SK-N-MC (cell line): ENCODE measurements around the gene CHIC2.

Experiments
- EZH2 ChIP-seq: fragments of 200-600 bp; sonication (generic); IDR thresholded peaks from one replicate; pipeline ENCODE4 v1.6.1; 2017; ENCODE audit warnings: antibody characterized with exemption
- POLR2AphosphoS5 ChIP-seq: IDR thresholded peaks from 2 replicates; pipeline ENCODE4 v1.6.1; 2012; ENCODE audit warnings: mild to moderate bottlenecking, low read depth, low read length, borderline replicate concordance

DNA sequence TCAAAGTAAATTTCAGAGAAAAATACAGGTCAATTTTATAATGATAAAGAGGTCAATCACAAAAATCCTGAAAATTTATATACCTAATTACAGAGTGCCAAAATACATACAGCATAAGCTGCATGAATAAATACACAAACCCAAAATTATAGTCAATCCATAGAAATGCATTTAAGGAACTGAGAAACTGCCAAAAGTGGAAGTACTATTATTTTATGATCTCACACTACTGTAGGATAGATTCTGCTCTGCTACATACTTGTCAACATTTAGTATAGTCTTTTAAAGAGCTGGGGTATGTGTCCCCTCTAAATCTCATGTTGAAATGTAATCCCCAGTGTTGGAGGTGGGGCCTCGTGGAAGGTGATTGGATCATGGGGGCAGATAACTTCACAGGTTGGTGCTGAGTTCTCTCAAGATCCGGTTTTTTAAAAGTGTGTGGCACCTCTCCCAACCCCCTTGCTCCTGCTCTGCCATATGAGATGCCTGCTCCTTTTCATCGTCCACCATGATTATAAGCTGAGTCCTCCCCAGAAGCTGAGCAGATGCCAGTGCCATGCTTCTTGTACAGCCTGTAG is 31.8 kb downstream of the CHIC2 start:
- TF ChIP-seq POLR2AphosphoS5 (no peak), EZH2 (no peak)
